ENCODE results near the gene MARVELD1. TPM values are rescaled to one million over a fixed set of nuclear protein-coding genes. Genes with fewer than 3 reads are reported as not detected.

The MARVELD1 gene
- total and polyA plus RNA-seq, 2 experiments from 2014 or later, result 29.5 to 53.1 TPM

DNA sequence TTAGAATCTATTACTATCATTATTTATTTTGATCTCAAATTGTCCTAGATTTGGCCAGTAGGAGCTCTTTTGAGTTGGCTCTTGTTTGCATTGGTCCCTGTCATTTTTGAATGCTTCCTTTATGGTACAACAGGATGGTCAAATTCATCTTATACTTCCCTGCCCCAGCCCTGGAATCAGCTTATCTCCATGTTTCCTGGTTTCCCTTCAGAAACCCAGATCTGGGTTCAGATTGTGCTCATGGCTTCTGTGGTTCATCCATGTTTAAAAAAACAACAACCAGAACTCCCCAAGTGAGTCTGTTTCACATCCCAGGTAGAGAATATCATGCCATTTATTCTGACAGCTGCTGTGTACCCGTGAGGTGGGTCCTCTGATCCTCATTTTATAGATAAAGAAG is 34.0 kb downstream of the MARVELD1 start:
- H3K27ac ChIP-seq, result no peak overlapping the region
- no peak overlapping the region for H2AFZ ChIP-seq
- WGBS (ENCODE audit: low lambda C conversion rate, missing lambda C conversion rate), result 64% methylated on average over 1 of the region's 1 CpG
- no peak for DNase-seq (ENCODE audit: low spot score)
- H3K79me2 ChIP-seq, result peaks cover 18% of the 10 kb centered on the region
- H3K9me2 ChIP-seq (replicated peaks; ENCODE audit: insufficient read depth), result no peaks in the 10 kb centered on the region
- no peaks in the 10 kb centered on the region for H3K36me3 ChIP-seq (replicated peaks; ENCODE audit: insufficient read depth, low read depth)
- H3K4me1 ChIP-seq (ENCODE audit: insufficient read depth), result no peaks in the 10 kb centered on the region
- H3K4me2 ChIP-seq, result no peak overlapping the region
- H3K27me3 ChIP-seq, result no peaks in the 10 kb centered on the region
- H3K9me3 ChIP-seq (ENCODE audit: low read depth), result no peaks in the 10 kb centered on the region
- no peak for TF ChIP-seq EZH2phosphoT487 (IDR thresholded peaks at IDR 0.05; ENCODE audit: low read depth, severe bottlenecking, unreplicated experiment)
- TF ChIP-seq EZH2 (IDR thresholded peaks at IDR 0.05; ENCODE audit: borderline replicate concordance), result no peak
- TF ChIP-seq, protein P1, sequence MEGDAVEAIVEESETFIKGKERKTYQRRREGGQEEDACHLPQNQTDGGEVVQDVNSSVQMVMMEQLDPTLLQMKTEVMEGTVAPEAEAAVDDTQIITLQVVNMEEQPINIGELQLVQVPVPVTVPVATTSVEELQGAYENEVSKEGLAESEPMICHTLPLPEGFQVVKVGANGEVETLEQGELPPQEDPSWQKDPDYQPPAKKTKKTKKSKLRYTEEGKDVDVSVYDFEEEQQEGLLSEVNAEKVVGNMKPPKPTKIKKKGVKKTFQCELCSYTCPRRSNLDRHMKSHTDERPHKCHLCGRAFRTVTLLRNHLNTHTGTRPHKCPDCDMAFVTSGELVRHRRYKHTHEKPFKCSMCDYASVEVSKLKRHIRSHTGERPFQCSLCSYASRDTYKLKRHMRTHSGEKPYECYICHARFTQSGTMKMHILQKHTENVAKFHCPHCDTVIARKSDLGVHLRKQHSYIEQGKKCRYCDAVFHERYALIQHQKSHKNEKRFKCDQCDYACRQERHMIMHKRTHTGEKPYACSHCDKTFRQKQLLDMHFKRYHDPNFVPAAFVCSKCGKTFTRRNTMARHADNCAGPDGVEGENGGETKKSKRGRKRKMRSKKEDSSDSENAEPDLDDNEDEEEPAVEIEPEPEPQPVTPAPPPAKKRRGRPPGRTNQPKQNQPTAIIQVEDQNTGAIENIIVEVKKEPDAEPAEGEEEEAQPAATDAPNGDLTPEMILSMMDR (IDR thresholded peaks at IDR 0.05; ENCODE audit: poor library complexity), result no peak
- H3K4me3 ChIP-seq, result no peak overlapping the region
- H4K20me1 ChIP-seq (ENCODE audit: insufficient read depth, poor library complexity, severe bottlenecking), result peaks cover 18% of the 10 kb centered on the region

DNA sequence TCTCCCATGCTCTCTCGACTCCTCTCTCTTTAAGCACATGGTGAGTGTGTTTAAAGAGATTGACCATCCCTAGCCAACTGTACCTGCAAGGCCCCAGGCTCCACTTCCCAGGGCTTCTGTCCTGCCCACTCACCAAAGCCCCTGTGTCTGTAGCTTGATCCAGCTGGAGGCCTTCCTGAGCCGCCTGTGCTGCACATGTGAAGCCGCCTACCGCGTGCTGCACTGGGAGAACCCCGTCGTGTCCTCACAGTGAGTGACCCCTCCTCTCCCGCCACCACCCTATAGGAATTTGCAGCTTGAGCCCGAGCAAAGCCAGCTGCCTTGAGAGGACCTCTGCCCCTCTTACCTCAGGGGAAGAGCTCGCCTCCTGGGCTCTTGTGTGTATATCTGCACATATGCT is 34.6 kb downstream of the MARVELD1 start:
- Histone ChIP-seq H3K4me3 (no peak overlapping the region), H4K20me1 (ENCODE audit: insufficient read depth, poor library complexity, severe bottlenecking) (peaks cover 14% of the 10 kb centered on the region), H3K9me2 (replicated peaks; ENCODE audit: insufficient read depth) (no peaks in the 10 kb centered on the region), H3K9me3 (ENCODE audit: low read depth) (no peaks in the 10 kb centered on the region), H3K27ac (no peak overlapping the region), H3K36me3 (replicated peaks; ENCODE audit: insufficient read depth, low read depth) (no peaks in the 10 kb centered on the region), H2AFZ (no peak overlapping the region), H3K4me2 (no peak overlapping the region), H3K79me2 (peaks cover 13% of the 10 kb centered on the region), H3K27me3 (no peaks in the 10 kb centered on the region), H3K4me1 (ENCODE audit: insufficient read depth) (no peaks in the 10 kb centered on the region)
- TF ChIP-seq EZH2phosphoT487 (IDR thresholded peaks at IDR 0.05; ENCODE audit: low read depth, severe bottlenecking, unreplicated experiment) (no peak), EZH2 (IDR thresholded peaks at IDR 0.05; ENCODE audit: borderline replicate concordance) (no peak)
- TF ChIP-seq, protein P1 (IDR thresholded peaks at IDR 0.05; ENCODE audit: poor library complexity), result no peak
- WGBS (ENCODE audit: low lambda C conversion rate, missing lambda C conversion rate), result 82% methylated on average over 10 of the region's 10 CpGs
- DNase-seq (ENCODE audit: low spot score), result no peak

GRCh38 chr10:97752956-97753355 is 39.4 kb downstream of the MARVELD1 start:
- no peak for DNase-seq (ENCODE audit: low spot score)
- Histone ChIP-seq H2AFZ (no peak overlapping the region), H3K4me3 (no peak overlapping the region), H3K4me1 (ENCODE audit: insufficient read depth) (no peaks in the 10 kb centered on the region), H3K4me2 (no peak overlapping the region), H3K9me3 (ENCODE audit: low read depth) (no peaks in the 10 kb centered on the region), H3K36me3 (replicated peaks; ENCODE audit: insufficient read depth, low read depth) (no peaks in the 10 kb centered on the region), H3K27me3 (no peaks in the 10 kb centered on the region), H3K9me2 (replicated peaks; ENCODE audit: insufficient read depth) (no peaks in the 10 kb centered on the region), H3K79me2 (no peaks in the 10 kb centered on the region), H3K27ac (no peak overlapping the region), H4K20me1 (ENCODE audit: insufficient read depth, poor library complexity, severe bottlenecking) (no peaks in the 10 kb centered on the region)
- TF ChIP-seq EZH2 (IDR thresholded peaks at IDR 0.05; ENCODE audit: borderline replicate concordance) (no peak), EZH2phosphoT487 (IDR thresholded peaks at IDR 0.05; ENCODE audit: low read depth, severe bottlenecking, unreplicated experiment) (no peak)
- TF ChIP-seq, protein P1 (IDR thresholded peaks at IDR 0.05; ENCODE audit: poor library complexity), result no peak
- over 99% methylated on average over 16 of the region's 18 CpGs for WGBS (ENCODE audit: low lambda C conversion rate, missing lambda C conversion rate)

- TF ChIP-seq, protein P1 (IDR thresholded peaks at IDR 0.05; ENCODE audit: poor library complexity), result no peak
- TF ChIP-seq EZH2phosphoT487 (IDR thresholded peaks at IDR 0.05; ENCODE audit: low read depth, severe bottlenecking, unreplicated experiment) (no peak), EZH2 (IDR thresholded peaks at IDR 0.05; ENCODE audit: borderline replicate concordance) (no peak)
- no peaks in the 10 kb centered on the region for H3K36me3 ChIP-seq (replicated peaks; ENCODE audit: insufficient read depth, low read depth)
- no peaks in the 10 kb centered on the region for H3K79me2 ChIP-seq
Observed at GRCh38 chr10:97754726-97755125, 41.2 kb downstream of the MARVELD1 start.

More at GRCh38 chr10:97754726-97755125, 41.2 kb downstream of the MARVELD1 start:
- WGBS (ENCODE audit: low lambda C conversion rate, missing lambda C conversion rate), result 48% methylated on average over 4 of the region's 4 CpGs
- Histone ChIP-seq H2AFZ (no peak overlapping the region), H3K4me3 (no peak overlapping the region), H3K4me1 (ENCODE audit: insufficient read depth) (no peaks in the 10 kb centered on the region), H3K9me3 (ENCODE audit: low read depth) (no peaks in the 10 kb centered on the region), H3K27me3 (no peaks in the 10 kb centered on the region), H3K4me2 (no peak overlapping the region), H3K27ac (no peak overlapping the region), H4K20me1 (ENCODE audit: insufficient read depth, poor library complexity, severe bottlenecking) (no peaks in the 10 kb centered on the region), H3K9me2 (replicated peaks; ENCODE audit: insufficient read depth) (no peaks in the 10 kb centered on the region)
- no peak for DNase-seq (ENCODE audit: low spot score)

All from hepatocyte (in vitro differentiated cells).